ENCODE data around the gene TUBA1C. TPM values are rescaled to one million over a fixed set of nuclear protein-coding genes. Genes with fewer than 3 reads are reported as not detected.

The TUBA1C gene
- total and polyA plus RNA-seq, 9 of the 15 experiments (the other 6 are each of a cell fraction or from before 2014, with no cell fraction given) = 755 to 3,012 (median 914) TPM

- TF ChIP-seq SRSF7 (optimal IDR thresholded peaks at IDR 0.05; ENCODE audit: low read depth, low read length) (no peak), ZMIZ1 (IDR thresholded peaks at IDR 0.05; ENCODE audit: low read depth in 2 of 2, low read length in 2 of 2) (peak in 1 of 2 experiments; percentile 90; a peak in 2 of 4 replicates), GTF2E2 (tag; IDR thresholded peaks at IDR 0.05) (peak; percentile 44; the same call in 1 of the 2 replicates), POLR2AphosphoS2 (IDR thresholded peaks at IDR 0.05; ENCODE audit: low read length) (no peak), ZNF408 (CRISPR knock-in tag; IDR thresholded peaks at IDR 0.05; ENCODE audit: low read depth) (no peak), FOXK1 (CRISPR knock-in tag; IDR thresholded peaks at IDR 0.05; ENCODE audit: borderline replicate concordance) (0 out of 2 replicates have a peak, but pooled peaks have one; percentile 46), GMEB1 (CRISPR knock-in tag; IDR thresholded peaks at IDR 0.05) (no peak), ZNF212 (CRISPR knock-in tag; IDR thresholded peaks at IDR 0.05) (no peak), AFF1 (IDR thresholded peaks at IDR 0.05; ENCODE audit: low read depth in 1 of 2, partially characterized antibody in 2 of 2) (peak in 1 of 2 experiments; percentile 90), KDM1A (IDR thresholded peaks at IDR 0.05) (peak; percentile 98 to 99), DLX4 (CRISPR knock-in tag; IDR thresholded peaks at IDR 0.05) (no peak), ZNF384 (IDR thresholded peaks at IDR 0.05; ENCODE audit: low read depth, low read length) (no peak), MITF (IDR thresholded peaks at IDR 0.05) (no peak), ZNF12 (CRISPR knock-in tag; IDR thresholded peaks at IDR 0.05) (no peak), ZC3H4 (CRISPR knock-in tag; IDR thresholded peaks at IDR 0.05; ENCODE audit: borderline replicate concordance) (no peak)
These were observed 31.7 kb upstream of the TUBA1C start (continued) for GRCh38 chr12:49232940-49233841.

Measured in K562 (cell line).